HepG2 (cell line): ENCODE measurements around the gene GALNTL6. TPM values are rescaled to one million over a fixed set of nuclear protein-coding genes. Genes with fewer than 3 reads are reported as not detected.

Experiments used
- ATAC-seq: fragments of 200-7000 bp; cut with Tn5 transposase; 3 replicates; pipeline ENCODE4 v1.9.1; 2020; ENCODE audit warnings: mild to moderate bottlenecking, moderate library complexity
- BruUV-seq: library from RNA; stranded (reverse); fragments of 400-500 nt; replicated peaks from 2 replicates; lab custom pipeline; 2021; lab: Mats Ljungman, UMichigan
- CTCF ChIA-PET: fragments of 300-600 bp; formaldehyde crosslinking; extraction: SDS; loops from one replicate; lab custom pipeline; 2021; ENCODE audit warnings: low total read pairs, inconsistent platforms, low intra/inter-chr PET ratio; lab: Yijun Ruan, JAX
- POLR2A ChIA-PET: fragments of 350-600 bp; sonication (Branson Sonifier 250); formaldehyde crosslinking; loops from one replicate; lab custom pipeline; 2020; ENCODE audit warnings: antibody characterized with exemption, inconsistent platforms; lab: Yijun Ruan, JAX
- DNase-seq: peaks from one replicate; pipeline ENCODE4 v3.0.0-alpha.2; 2015; ENCODE audit warnings: low spot score
- FAIRE-seq: peaks from 3 replicates; lab custom pipeline; 2011; peaks lifted over from hg19 to GRCh38; lab: Jason Lieb, UNC
- H2AFZ ChIP-seq: one replicate; pipeline ENCODE4 v1.6.1; 2011; ENCODE audit warnings: low read length, inconsistent platforms
- H3K27ac ChIP-seq: fragments of 300-600 bp; 3 replicates; pipeline ENCODE4 v1.8.0; 2011; ENCODE audit warnings: mixed run types, mild to moderate bottlenecking, mixed read lengths, low read length, inconsistent platforms; ENCODE audit not compliant: insufficient read depth; ENCODE audit errors: extremely low read length
- H3K27me3 ChIP-seq, 2 experiments: fragments of 200-600 bp in 1 of 2; 2 replicates in 1 of 2; 3 replicates in 1 of 2; pipeline versions ENCODE4 v1.6.0 to v1.8.0; 2011; ENCODE audit warnings: low read length in 2 of 2, mild to moderate bottlenecking in 2 of 2, moderate library complexity in 2 of 2, inconsistent platforms in 1 of 2; ENCODE audit not compliant: insufficient read depth in 2 of 2, control insufficient read depth in 1 of 2
- H3K36me3 ChIP-seq, 2 experiments: fragments of 200-600 bp in 1 of 2; replicated peaks in 1 of 2; 2 replicates in 1 of 2; 3 replicates in 1 of 2; pipeline versions ENCODE4 v1.5.1 to v1.8.0; 2011; ENCODE audit warnings: low read length in 2 of 2, inconsistent platforms in 1 of 2; ENCODE audit not compliant: insufficient read depth in 2 of 2, control insufficient read depth in 1 of 2
- H3K4me1 ChIP-seq: 2 replicates; pipeline ENCODE4 v1.5.1; 2012; ENCODE audit warnings: low read length, inconsistent platforms; ENCODE audit not compliant: insufficient read depth
- H3K4me2 ChIP-seq: 2 replicates; pipeline ENCODE4 v1.6.0; 2011; ENCODE audit warnings: low read depth, low read length, inconsistent platforms
- H3K4me3 ChIP-seq, 3 experiments: fragments of 200-600 bp in 1 of 3; sonication (generic), shearing (Covaris generic) in 1 of 3; replicated peaks in 1 of 3; 2 replicates each; pipeline ENCODE4 v1.5.1; 2011 to 2016; ENCODE audit warnings: low read length in 3 of 3, inconsistent platforms in 2 of 3, low read depth in 2 of 3, mild to moderate bottlenecking in 2 of 3, control low read depth in 1 of 3, mixed read lengths in 1 of 3; ENCODE audit not compliant: insufficient read depth in 1 of 3
- H3K79me2 ChIP-seq: one replicate; pipeline ENCODE4 v1.6.1; 2011; ENCODE audit warnings: low read length, inconsistent platforms; ENCODE audit not compliant: insufficient read depth
- H3K9ac ChIP-seq: 2 replicates; pipeline ENCODE4 v1.6.0; 2011; ENCODE audit warnings: mild to moderate bottlenecking, low read depth, low read length, inconsistent platforms; ENCODE audit not compliant: insufficient read depth
- H3K9me3 ChIP-seq: 2 replicates; pipeline ENCODE4 v1.5.1; 2012; ENCODE audit warnings: mild to moderate bottlenecking, low read length
- H4K20me1 ChIP-seq: 2 replicates; pipeline ENCODE4 v1.6.0; 2011; ENCODE audit warnings: inconsistent platforms, mild to moderate bottlenecking, low read length, moderate library complexity; ENCODE audit not compliant: insufficient read depth
- ATRX ChIP-seq: sonication (generic); formaldehyde crosslinking; IDR thresholded peaks from 2 replicates; pipeline ENCODE4 v1.4.0; 2020; ENCODE audit warnings: missing genetic modification reagents, borderline replicate concordance
- FOSL1 ChIP-seq: sonication (generic); formaldehyde crosslinking; IDR thresholded peaks from 2 replicates; pipeline ENCODE4 v1.9.0; 2021; ENCODE audit warnings: missing genetic modification reagents, borderline replicate concordance
- HOXA7 ChIP-seq: sonication (generic); formaldehyde crosslinking; IDR thresholded peaks from 2 replicates; pipeline ENCODE4 v1.8.1; 2022; ENCODE audit warnings: mild to moderate bottlenecking, missing genetic modification reagents, moderate library complexity
- MEIS2 ChIP-seq: sonication (generic); formaldehyde crosslinking; IDR thresholded peaks from 2 replicates; pipeline ENCODE4 v1.9.0; 2021; ENCODE audit warnings: mild to moderate bottlenecking, missing genetic modification reagents
- MIXL1 ChIP-seq: IDR thresholded peaks from 2 replicates; pipeline ENCODE4 v1.6.1; 2016
- MXD4 ChIP-seq: IDR thresholded peaks from 2 replicates; pipeline ENCODE4 v1.6.1; 2016; ENCODE audit warnings: mild to moderate bottlenecking, missing biosample characterization, missing genetic modification reagents
- NCOA2 ChIP-seq: sonication (generic); formaldehyde crosslinking; IDR thresholded peaks from 2 replicates; pipeline ENCODE4 v1.8.0; 2022; ENCODE audit warnings: inconsistent platforms
- NFRKB ChIP-seq: fragments of 450-650 bp; IDR thresholded peaks from 2 replicates; pipeline ENCODE4 v1.6.1; 2017
- PAF1 ChIP-seq: IDR thresholded peaks from 2 replicates; pipeline ENCODE4 v1.6.1; 2016; ENCODE audit warnings: missing genetic modification reagents, missing compliant biosample characterization
- RFX5 ChIP-seq: IDR thresholded peaks from 2 replicates; pipeline ENCODE4 v1.6.1; 2011; ENCODE audit warnings: low read depth, low read length, improper control_type of control experiment
- SAFB2 ChIP-seq: sonication (generic); formaldehyde crosslinking; IDR thresholded peaks from 2 replicates; pipeline ENCODE4 v1.5.1; 2020; ENCODE audit warnings: missing genetic modification reagents, low read depth, mild to moderate bottlenecking, borderline replicate concordance
- SP5 ChIP-seq: IDR thresholded peaks from 2 replicates; pipeline ENCODE4 v1.6.1; 2016; ENCODE audit warnings: low read depth, borderline replicate concordance
- ZNF569 ChIP-seq: sonication (generic); formaldehyde crosslinking; IDR thresholded peaks from 2 replicates; pipeline ENCODE4 v1.5.0; 2020; ENCODE audit warnings: mild to moderate bottlenecking, missing genetic modification reagents, moderate library complexity, borderline replicate concordance
- ZNF788 ChIP-seq: sonication (generic); formaldehyde crosslinking; IDR thresholded peaks from 2 replicates; pipeline ENCODE4 v1.5.0; 2020; ENCODE audit warnings: mild to moderate bottlenecking, missing genetic modification reagents, borderline replicate concordance
- ZSCAN21 ChIP-seq: sonication (generic); formaldehyde crosslinking; IDR thresholded peaks from 2 replicates; pipeline ENCODE4 v1.8.0; 2022; ENCODE audit warnings: mild to moderate bottlenecking, missing genetic modification reagents, moderate library complexity, borderline replicate concordance
- WGBS: methylation state at CpG from one replicate; pipeline ENCODE4 v1.1.6; 2017; ENCODE audit warnings: low lambda C conversion rate; 5-methylcytosine and 5-hydroxymethylcytosine counted together
- in situ Hi-C: cut with HindIII; loops from 2 replicates; pipeline ENCODE4 v1.10.0; 2017; ENCODE audit warnings: low pct_unique_long_range_greater_than_20kb; ENCODE audit not compliant: extremely low pct_ligation_motif_present
- intact Hi-C: fragments of 100-400 bp; cut with micrococcal nuclease; formaldehyde crosslinking; loops from one replicate; pipeline ENCODE4 v1.10.0; 2022; ENCODE audit not compliant: unreplicated experiment
- polyA plus RNA-seq, 8 experiments: library from polyadenylated mRNA; depleted of rRNA in 3 of 8; stranded (reverse) in 7 of 8; unstranded in 1 of 8; fragments of >200 nt; fragmentation: Illumina TruSeq in 4 of 8; extraction: Trizol in 4 of 8; gene quantifications; 2 replicates each; pipeline versions ENCODE4 v1.2.1 to v1.2.3, GENCODE V29; 2011 to 2016; ENCODE audit warnings: low read depth in 4 of 8, missing spikeins in 1 of 8, mixed read lengths in 1 of 8; ENCODE audit not compliant: insufficient read depth in 1 of 8
- total RNA-seq, 5 experiments: library from RNA; depleted of rRNA; stranded (reverse); fragments of >200 nt; fragmentation: Illumina TruSeq; extraction: Trizol; gene quantifications; 2 replicates each; pipeline ENCODE4 v1.2.3, GENCODE V29; 2016; ENCODE audit warnings: low read depth in 1 of 5
- TF ChIP-seq, protein P1 (sequence below): conservative IDR thresholded peaks from 2 replicates; pipeline ENCODE4 v1.6.1; 2018; ENCODE audit warnings: missing genetic modification reagents
- TF ChIP-seq, protein P2 (sequence below): sonication (generic); formaldehyde crosslinking; IDR thresholded peaks from 2 replicates; pipeline ENCODE4 v1.5.0; 2020; ENCODE audit warnings: missing genetic modification reagents
- TF ChIP-seq, protein P3 (sequence below): sonication (generic); formaldehyde crosslinking; conservative IDR thresholded peaks from 2 replicates; pipeline ENCODE4 v1.8.1; 2023; ENCODE audit warnings: missing genetic modification reagents

The GALNTL6 gene
- total and polyA plus RNA-seq, 2 of the 13 experiments (the other 11 are each of a cell fraction or from before 2014, with no cell fraction given) = not detected

DNA sequence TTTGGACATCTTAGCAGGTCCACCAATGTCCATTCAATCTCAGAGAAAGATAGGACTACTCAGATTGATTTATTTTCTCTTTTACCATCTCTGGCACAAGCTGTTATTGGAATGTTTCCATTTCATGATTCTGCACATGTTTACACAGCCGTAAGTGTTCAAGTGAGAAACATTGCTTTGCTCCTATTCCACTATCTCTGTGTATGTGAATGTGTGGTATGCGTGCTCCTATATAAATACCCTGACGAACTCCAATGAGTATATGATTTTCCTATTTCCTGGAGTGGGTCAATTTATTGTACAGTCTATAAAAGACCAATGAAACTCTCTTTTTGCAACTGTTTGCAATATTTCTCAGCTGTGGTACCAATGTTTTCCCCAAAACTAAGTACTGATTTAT, 1134.4 kb downstream of the GALNTL6 start:
- TF ChIP-seq, protein P1, sequence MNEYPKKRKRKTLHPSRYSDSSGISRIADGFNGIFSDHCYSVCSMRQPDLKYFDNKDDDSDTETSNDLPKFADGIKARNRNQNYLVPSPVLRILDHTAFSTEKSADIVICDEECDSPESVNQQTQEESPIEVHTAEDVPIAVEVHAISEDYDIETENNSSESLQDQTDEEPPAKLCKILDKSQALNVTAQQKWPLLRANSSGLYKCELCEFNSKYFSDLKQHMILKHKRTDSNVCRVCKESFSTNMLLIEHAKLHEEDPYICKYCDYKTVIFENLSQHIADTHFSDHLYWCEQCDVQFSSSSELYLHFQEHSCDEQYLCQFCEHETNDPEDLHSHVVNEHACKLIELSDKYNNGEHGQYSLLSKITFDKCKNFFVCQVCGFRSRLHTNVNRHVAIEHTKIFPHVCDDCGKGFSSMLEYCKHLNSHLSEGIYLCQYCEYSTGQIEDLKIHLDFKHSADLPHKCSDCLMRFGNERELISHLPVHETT (CRISPR knock-in tag) = no peak
- TF ChIP-seq HOXA7 (CRISPR knock-in tag) (no peak), PAF1 (CRISPR knock-in tag) (no peak), SAFB2 (CRISPR knock-in tag) (no peak), MEIS2 (CRISPR knock-in tag) (no peak), NCOA2 (no peak), ZSCAN21 (CRISPR knock-in tag) (no peak), ATRX (CRISPR knock-in tag) (no peak), ZNF569 (no peak), MXD4 (no peak), MIXL1 (CRISPR knock-in tag) (no peak), SP5 (CRISPR knock-in tag) (no peak), FOSL1 (CRISPR knock-in tag) (no peak), RFX5 (no peak), NFRKB (no peak), ZNF788 (CRISPR knock-in tag) (no peak)
- TF ChIP-seq, protein P2, sequence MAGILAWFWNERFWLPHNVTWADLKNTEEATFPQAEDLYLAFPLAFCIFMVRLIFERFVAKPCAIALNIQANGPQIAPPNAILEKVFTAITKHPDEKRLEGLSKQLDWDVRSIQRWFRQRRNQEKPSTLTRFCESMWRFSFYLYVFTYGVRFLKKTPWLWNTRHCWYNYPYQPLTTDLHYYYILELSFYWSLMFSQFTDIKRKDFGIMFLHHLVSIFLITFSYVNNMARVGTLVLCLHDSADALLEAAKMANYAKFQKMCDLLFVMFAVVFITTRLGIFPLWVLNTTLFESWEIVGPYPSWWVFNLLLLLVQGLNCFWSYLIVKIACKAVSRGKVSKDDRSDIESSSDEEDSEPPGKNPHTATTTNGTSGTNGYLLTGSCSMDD (CRISPR knock-in tag) = no peak
- TF ChIP-seq, protein P3, sequence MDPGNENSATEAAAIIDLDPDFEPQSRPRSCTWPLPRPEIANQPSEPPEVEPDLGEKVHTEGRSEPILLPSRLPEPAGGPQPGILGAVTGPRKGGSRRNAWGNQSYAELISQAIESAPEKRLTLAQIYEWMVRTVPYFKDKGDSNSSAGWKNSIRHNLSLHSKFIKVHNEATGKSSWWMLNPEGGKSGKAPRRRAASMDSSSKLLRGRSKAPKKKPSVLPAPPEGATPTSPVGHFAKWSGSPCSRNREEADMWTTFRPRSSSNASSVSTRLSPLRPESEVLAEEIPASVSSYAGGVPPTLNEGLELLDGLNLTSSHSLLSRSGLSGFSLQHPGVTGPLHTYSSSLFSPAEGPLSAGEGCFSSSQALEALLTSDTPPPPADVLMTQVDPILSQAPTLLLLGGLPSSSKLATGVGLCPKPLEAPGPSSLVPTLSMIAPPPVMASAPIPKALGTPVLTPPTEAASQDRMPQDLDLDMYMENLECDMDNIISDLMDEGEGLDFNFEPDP (CRISPR knock-in tag) = no peak
- TF ChIP-seq, all 625 proteins: peak for 0
- intact Hi-C loops = no loop called here
- Histone ChIP-seq H3K27me3 (no peaks in the 10 kb centered on the region), H3K9me3 (no peaks in the 10 kb centered on the region), H3K27ac (no peak overlapping the region), H3K4me3 (no peak overlapping the region), H2AFZ (no peak overlapping the region), H3K79me2 (no peaks in the 10 kb centered on the region), H3K4me2 (no peak overlapping the region), H4K20me1 (no peaks in the 10 kb centered on the region), H3K9ac (no peak overlapping the region), H3K4me1 (no peaks in the 10 kb centered on the region), H3K36me3 (no peaks in the 10 kb centered on the region)
- ChIA-PET POLR2A (no interaction called here), CTCF (no interaction called here)
- ATAC-seq = no peak
- no TSS peak for BruUV-seq
- FAIRE-seq = no peak
- WGBS = 25% methylated on average over 3 of the region's 3 CpGs
- DNase-seq = no peak
- in situ Hi-C loops = no loop called here
